GM12878 (cell line): Measurements from ENCODE around the gene ACP4. TPM values are rescaled to one million over a fixed set of nuclear protein-coding genes. Genes with fewer than 3 reads are reported as not detected.

Experiments
- ATAC-seq: fragments of 200-7000 bp; cut with Tn5 transposase; 3 replicates; pipeline ENCODE4 v1.9.1; 2020; ENCODE audit warnings: mild to moderate bottlenecking, moderate library complexity
- BruUV-seq: library from RNA; stranded (reverse); fragments of 400-500 nt; replicated peaks from 2 replicates; lab custom pipeline; 2021; lab: Mats Ljungman, UMichigan
- CTCF ChIA-PET: fragments of 300-600 bp; sonication (Branson Sonifier 250); formaldehyde crosslinking; extraction: SDS; loops from one replicate; lab custom pipeline; 2021; ENCODE audit warnings: inconsistent platforms; lab: Yijun Ruan, JAX
- POLR2A ChIA-PET: fragments of 350-600 bp; formaldehyde crosslinking; extraction: SDS; loops from one replicate; lab custom pipeline; 2021; ENCODE audit warnings: inconsistent platforms; lab: Charles Lee
- RAD21 ChIA-PET: fragments of 300-600 bp; sonication (Branson Sonifier 250); formaldehyde crosslinking; loops from one replicate; lab custom pipeline; 2023; ENCODE audit warnings: antibody characterized with exemption; ENCODE audit not compliant: unreplicated experiment; lab: Charles Lee
- SMC1A ChIA-PET: fragments of 300-600 bp; sonication (Branson Sonifier 250); formaldehyde crosslinking; loops from one replicate; lab custom pipeline; 2023; ENCODE audit not compliant: unreplicated experiment, uncharacterized antibody; lab: Charles Lee
- DNase-seq: peaks from one replicate; pipeline ENCODE4 v3.0.0-alpha.2; 2011; ENCODE audit warnings: low read depth, low spot score
- FAIRE-seq: peaks from 3 replicates; lab custom pipeline; 2011; peaks lifted over from hg19 to GRCh38; lab: Jason Lieb, UNC
- H2AFZ ChIP-seq: 2 replicates; pipeline ENCODE4 v1.6.0; 2011; ENCODE audit warnings: low read depth, low read length, control low read depth; ENCODE audit not compliant: control insufficient read depth
- H3K27ac ChIP-seq: 2 replicates; pipeline ENCODE4 v1.5.1; 2011; ENCODE audit warnings: control low read depth; ENCODE audit not compliant: control insufficient read depth, insufficient read depth
- H3K27me3 ChIP-seq, 2 experiments: replicated peaks in 1 of 2; 2 replicates each; pipeline versions ENCODE4 v1.6.0 to v1.6.1; 2011; ENCODE audit warnings: low read length in 1 of 2; ENCODE audit not compliant: control insufficient read depth in 2 of 2, insufficient read depth in 2 of 2
- H3K36me3 ChIP-seq, 2 experiments: 2 replicates each; pipeline ENCODE4 v1.5.1; 2011; ENCODE audit warnings: low read length in 1 of 2; ENCODE audit not compliant: control insufficient read depth in 2 of 2, insufficient read depth in 2 of 2
- H3K4me1 ChIP-seq: 2 replicates; pipeline ENCODE4 v1.6.1; 2011; ENCODE audit warnings: mild to moderate bottlenecking, low read length, moderate library complexity, mixed read lengths; ENCODE audit not compliant: control insufficient read depth, insufficient read depth
- H3K4me2 ChIP-seq: 2 replicates; pipeline ENCODE4 v1.6.0; 2011; ENCODE audit warnings: control low read depth; ENCODE audit not compliant: control insufficient read depth, insufficient read depth
- H3K4me3 ChIP-seq: fragments of 200-600 bp; sonication (generic); 2 replicates; pipeline ENCODE4 v1.5.1; 2016
- H3K79me2 ChIP-seq: 2 replicates; pipeline ENCODE4 v1.6.0; 2011; ENCODE audit warnings: low read length; ENCODE audit not compliant: control insufficient read depth, insufficient read depth
- H3K9ac ChIP-seq: 2 replicates; pipeline ENCODE4 v1.8.0; 2011; ENCODE audit warnings: low read length, control low read depth, mixed read lengths; ENCODE audit not compliant: control insufficient read depth, insufficient read depth
- H3K9me3 ChIP-seq: replicated peaks from 3 replicates; pipeline ENCODE4 v1.5.1; 2011; ENCODE audit warnings: mild to moderate bottlenecking, low read length; ENCODE audit not compliant: control insufficient read depth, insufficient read depth
- H4K20me1 ChIP-seq: 2 replicates; pipeline ENCODE4 v1.6.0; 2011; ENCODE audit not compliant: control insufficient read depth, insufficient read depth
- ASH2L ChIP-seq: fragments of 300-600, 200-600 bp; sonication (generic); IDR thresholded peaks from 2 replicates; pipeline ENCODE4 v1.6.1; 2017; ENCODE audit warnings: low read depth, mild to moderate bottlenecking, borderline replicate concordance
- ATF7 ChIP-seq: fragments of 450-650 bp; IDR thresholded peaks from 2 replicates; pipeline ENCODE4 v1.6.1; 2016; ENCODE audit warnings: low read depth, mild to moderate bottlenecking
- CREB1 ChIP-seq: IDR thresholded peaks from 2 replicates; pipeline ENCODE4 v1.6.1; 2012; ENCODE audit warnings: low read depth, mild to moderate bottlenecking, inconsistent platforms
- CREM ChIP-seq: IDR thresholded peaks from 2 replicates; pipeline ENCODE4 v1.6.1; 2014; ENCODE audit warnings: antibody characterized with exemption, low read depth
- CTCF ChIP-seq, 3 experiments: IDR thresholded peaks in 2 of 3; conservative IDR thresholded peaks in 1 of 3; 2 replicates each; pipeline ENCODE4 v1.5.1; 2011; ENCODE audit warnings: low read depth in 3 of 3, low read length in 3 of 3, mild to moderate bottlenecking in 3 of 3, control low read depth in 2 of 3, moderate library complexity in 2 of 3, inconsistent platforms in 1 of 3, mixed read lengths in 1 of 3; ENCODE audit not compliant: control insufficient read depth in 2 of 3, insufficient read depth in 1 of 3; ENCODE audit errors: extremely low read depth in 1 of 3
- FOXK2 ChIP-seq: fragments of 450-650 bp; IDR thresholded peaks from 2 replicates; pipeline ENCODE4 v1.6.1; 2017; ENCODE audit warnings: mild to moderate bottlenecking, moderate library complexity
- FOXM1 ChIP-seq: IDR thresholded peaks from 2 replicates; pipeline ENCODE4 v1.6.1; 2012; ENCODE audit warnings: low read depth, mild to moderate bottlenecking, inconsistent platforms, low read length, moderate library complexity
- IKZF1 ChIP-seq: fragments of 450-650 bp; conservative IDR thresholded peaks from 2 replicates; pipeline ENCODE4 v1.6.1; 2017; ENCODE audit warnings: antibody characterized with exemption, mild to moderate bottlenecking
- IRF5 ChIP-seq: fragments of 450-650 bp; IDR thresholded peaks from 2 replicates; pipeline ENCODE4 v1.6.1; 2017; ENCODE audit warnings: borderline replicate concordance
- MTA2 ChIP-seq: fragments of 450-650 bp; IDR thresholded peaks from 2 replicates; pipeline ENCODE4 v1.6.1; 2016; ENCODE audit warnings: low read depth, mild to moderate bottlenecking, moderate library complexity
- NR2C2 ChIP-seq: IDR thresholded peaks from 2 replicates; pipeline ENCODE4 v1.6.1; 2011; ENCODE audit warnings: borderline replicate concordance, low read depth; ENCODE audit not compliant: control insufficient read depth, insufficient read length
- RAD21 ChIP-seq: IDR thresholded peaks from 2 replicates; pipeline ENCODE4 v1.6.1; 2011; ENCODE audit warnings: mild to moderate bottlenecking, low read depth, low read length, moderate library complexity; ENCODE audit not compliant: insufficient read depth
- RUNX3 ChIP-seq: IDR thresholded peaks from 2 replicates; pipeline ENCODE4 v1.6.1; 2012; ENCODE audit warnings: low read length, inconsistent platforms
- SMC3 ChIP-seq: IDR thresholded peaks from 2 replicates; pipeline ENCODE4 v1.6.1; 2011; ENCODE audit warnings: low read length, improper control_type of control experiment, borderline replicate concordance
- YY1 ChIP-seq: IDR thresholded peaks from 2 replicates; pipeline ENCODE4 v1.6.1; 2011; ENCODE audit warnings: low read depth, mild to moderate bottlenecking, low read length
- ZSCAN29 ChIP-seq: fragments of 450-650 bp; IDR thresholded peaks from 2 replicates; pipeline ENCODE4 v1.6.1; 2017; ENCODE audit warnings: mild to moderate bottlenecking, moderate library complexity
- WGBS: methylation state at CpG from one replicate; pipeline ENCODE4 v1.1.6; 2016; ENCODE audit warnings: low lambda C conversion rate; ENCODE audit not compliant: insufficient replicate concordance, insufficient coverage; ENCODE audit errors: missing lambda C conversion rate; 5-methylcytosine and 5-hydroxymethylcytosine counted together
- in situ Hi-C: fragments of 300-500 bp; cut with MboI; formaldehyde crosslinking; loops from 9 replicates; pipeline ENCODE4 v1.14.3; 2018; ENCODE audit warnings: mixed read lengths
- intact Hi-C: fragments of 100-400 bp; cut with micrococcal nuclease; formaldehyde crosslinking; loops from one replicate; pipeline ENCODE4 v1.14.2; 2022; ENCODE audit not compliant: unreplicated experiment
- polyA plus RNA-seq, 11 experiments: library from polyadenylated mRNA; depleted of rRNA in 4 of 11; unstranded in 6 of 11; stranded (reverse) in 5 of 11; fragments of >200 nt; fragmentation: Nextera tagmentation in 4 of 11; fragmentation: Illumina TruSeq in 1 of 11; extraction: Ambion mirVana in 4 of 11; extraction: Trizol in 1 of 11; gene quantifications; 1 replicate in 1 of 11; 2 replicates in 10 of 11; pipeline versions ENCODE4 v1.2.1 to v1.2.3, GENCODE V29; 2011 to 2016; ENCODE audit warnings: inconsistent platforms in 2 of 11, missing spikeins in 2 of 11, low read depth in 1 of 11
- total RNA-seq, 4 experiments: library from RNA; depleted of rRNA in 3 of 4; stranded (reverse); fragments of >200 nt in 3 of 4; fragmentation: Illumina TruSeq in 1 of 4; extraction: Trizol in 1 of 4; gene quantifications; 2 replicates each; pipeline versions ENCODE4 v1.2.1 to v1.2.3, GENCODE V29; 2013 to 2021

Gene ACP4
- total and polyA plus RNA-seq, 10 of the 15 experiments (the other 5 are each of a cell fraction or from before 2014, with no cell fraction given), result not detected

- SMC1A ChIA-PET, result interaction anchor here (0.9 to 4.6 kb wide), 4 partner anchors 18 to 83 kb away, joined by 3 to 37 read pairs (median 4); no protein-coding TSS in a partner anchor
- WGBS, result 10% methylated on average over 6 of the region's 6 CpGs
- no peak overlapping the region for H3K27ac ChIP-seq
- BruUV-seq, result no TSS peak
- H4K20me1 ChIP-seq, result no peaks in the 10 kb centered on the region
- H3K9ac ChIP-seq, result no peak overlapping the region
- intact Hi-C loops, result loop anchor here (1.0 to 5.0 kb wide), 2 partner anchors 59 to 84 kb away; no protein-coding TSS in a partner anchor
- no peak overlapping the region for H3K4me2 ChIP-seq
- H3K9me3 ChIP-seq, result no peaks in the 10 kb centered on the region; the same call in 2 of the 3 replicates
- POLR2A ChIA-PET, result interaction anchor here (0.7 kb wide), 2 partner anchors 54 to 269 kb away, joined by 4 to 7 read pairs; no protein-coding TSS in a partner anchor
- TF ChIP-seq ASH2L, result no peak
- peak; percentile 58; the same call in 1 of the 2 replicates for TF ChIP-seq ATF7
- peak; percentile 22; the same call in 1 of the 2 replicates for TF ChIP-seq RUNX3
- TF ChIP-seq NR2C2, result no peak
- TF ChIP-seq CTCF (IDR thresholded peaks at IDR 0.05 in 2 of 3, conservative IDR thresholded peaks at IDR 0.05 in 1 of 3; ENCODE audit: control insufficient read depth in 2 of 3, extremely low read depth in 1 of 3, insufficient read depth in 1 of 3, low read depth in 3 of 3, low read length in 3 of 3), result peak; percentile 37 to 59 (median 56)
- TF ChIP-seq MTA2, result 0 out of 2 replicates have a peak, but pooled peaks have one; percentile 20
- TF ChIP-seq CREM, result peak; percentile 31; the same call in 1 of the 2 replicates
- TF ChIP-seq FOXK2, result no peak
- peak; percentile 60 for TF ChIP-seq RAD21
- TF ChIP-seq IRF5, result no peak
- peak; percentile 22; the same call in 1 of the 2 replicates for TF ChIP-seq IKZF1
- no peak for TF ChIP-seq ZSCAN29
- no peak for TF ChIP-seq YY1
- TF ChIP-seq FOXM1, result no peak
- peak; percentile 59 for TF ChIP-seq CREB1
- peak; percentile 46; the same call in 1 of the 2 replicates for TF ChIP-seq SMC3
- TF ChIP-seq, all 136 proteins: peak for 9
- H3K79me2 ChIP-seq, result no peaks in the 10 kb centered on the region
- peaks cover 5% of the 10 kb centered on the region; the same call in 1 of the 2 replicates for H3K4me1 ChIP-seq
- DNase-seq (peak; percentile 25), FAIRE-seq (no peak), ATAC-seq (peak; percentile 64)
- H3K4me3 ChIP-seq, result no peak overlapping the region
- H2AFZ ChIP-seq, result peak overlapping the region; percentile 24; the same call in 1 of the 2 replicates
- H3K36me3 ChIP-seq, result no peaks in the 10 kb centered on the region
- ChIA-PET CTCF (interaction anchor here (0.9 to 3.6 kb wide), 4 partner anchors 36 to 92 kb away, joined by 3 to 40 read pairs (median 4); no protein-coding TSS in a partner anchor), RAD21 (interaction anchor here (1.9 to 4.6 kb wide), 2 partner anchors 18 to 83 kb away, joined by 7 to 41 read pairs; no protein-coding TSS in a partner anchor)
- H3K27me3 ChIP-seq, result no peaks in the 10 kb centered on the region
- in situ Hi-C loops, result no loop called here
Measured at GRCh38 chr19:50838239-50838638, 48.0 kb downstream of the ACP4 start.
